NCI-H1417 treated with DMSO at 0.1 percent for 48 hours (cell line): Measurements from ENCODE around the gene URB1.
"Not testable (repeated sequence)": the region's sequence is repeated elsewhere in the genome, so short reads cannot be mapped to it uniquely, and the experiment has no call there.

Experiments used
- DNase-seq: peaks from one replicate; lab custom pipeline; 2025; lab: John Stamatoyannopoulos, UW

The URB1 gene

DNA sequence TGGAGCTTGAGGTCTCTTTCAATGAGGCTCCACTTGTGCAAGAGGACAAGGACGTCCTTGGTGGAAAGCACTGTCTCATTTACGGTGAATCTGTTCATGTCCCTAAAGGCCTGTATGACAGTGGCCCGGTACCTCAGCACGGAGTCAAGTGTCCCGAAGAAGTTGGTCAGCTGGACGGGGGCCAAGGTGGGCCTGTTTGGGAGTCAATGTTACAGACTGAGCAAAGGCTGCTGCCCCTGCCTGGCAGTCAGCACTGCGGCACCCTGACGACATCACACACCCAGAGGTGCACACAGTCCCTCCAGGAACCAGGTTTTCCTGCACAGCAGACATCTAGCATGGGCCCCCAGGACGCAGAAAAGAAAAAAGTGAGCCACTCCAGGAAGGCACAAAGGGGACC lies 75.1 kb downstream of the URB1 start:
- DNase-seq = no peak

DNA sequence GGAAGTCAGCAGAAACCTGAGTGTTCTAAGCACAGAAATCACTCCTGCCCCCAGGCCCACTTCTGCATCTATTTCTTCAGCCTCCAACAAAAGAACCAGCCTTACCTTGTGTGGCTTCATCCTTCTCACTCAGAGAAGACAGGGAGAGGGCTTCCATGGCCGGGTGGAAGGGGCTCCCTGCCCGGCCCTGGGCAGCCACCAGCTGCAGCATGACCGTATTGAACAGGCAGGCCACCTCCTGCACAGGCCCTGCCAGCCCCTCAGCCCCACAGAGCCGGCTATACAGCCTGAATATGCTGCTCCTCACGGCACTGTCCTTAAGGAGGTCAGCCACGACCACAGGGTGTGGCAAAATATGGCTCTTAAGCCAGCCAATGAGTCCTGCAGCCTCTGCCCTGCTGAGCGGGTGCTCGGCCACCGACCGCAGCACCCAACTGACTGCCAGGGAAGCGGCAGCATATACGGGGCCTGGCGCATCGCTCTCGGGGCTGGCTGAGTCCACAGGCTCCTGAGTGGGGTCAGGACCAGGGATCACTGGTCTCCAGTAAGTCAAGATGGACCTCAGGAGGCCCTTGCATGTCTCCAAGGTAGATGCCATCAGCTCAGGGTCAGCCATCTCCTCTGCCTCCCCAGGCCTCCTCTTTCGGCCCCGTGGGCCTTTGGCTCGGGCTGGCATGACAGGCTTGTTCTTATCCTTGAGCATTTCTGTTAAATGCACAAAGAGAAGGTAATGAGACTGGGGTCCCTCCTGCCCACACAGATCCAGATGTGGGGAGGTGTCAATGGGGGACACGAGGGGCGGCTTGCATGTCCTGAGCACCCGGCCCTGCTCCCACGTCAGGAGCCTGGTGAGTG lies 76.2 kb downstream of the URB1 start:
- DNase-seq = no peak

DNA sequence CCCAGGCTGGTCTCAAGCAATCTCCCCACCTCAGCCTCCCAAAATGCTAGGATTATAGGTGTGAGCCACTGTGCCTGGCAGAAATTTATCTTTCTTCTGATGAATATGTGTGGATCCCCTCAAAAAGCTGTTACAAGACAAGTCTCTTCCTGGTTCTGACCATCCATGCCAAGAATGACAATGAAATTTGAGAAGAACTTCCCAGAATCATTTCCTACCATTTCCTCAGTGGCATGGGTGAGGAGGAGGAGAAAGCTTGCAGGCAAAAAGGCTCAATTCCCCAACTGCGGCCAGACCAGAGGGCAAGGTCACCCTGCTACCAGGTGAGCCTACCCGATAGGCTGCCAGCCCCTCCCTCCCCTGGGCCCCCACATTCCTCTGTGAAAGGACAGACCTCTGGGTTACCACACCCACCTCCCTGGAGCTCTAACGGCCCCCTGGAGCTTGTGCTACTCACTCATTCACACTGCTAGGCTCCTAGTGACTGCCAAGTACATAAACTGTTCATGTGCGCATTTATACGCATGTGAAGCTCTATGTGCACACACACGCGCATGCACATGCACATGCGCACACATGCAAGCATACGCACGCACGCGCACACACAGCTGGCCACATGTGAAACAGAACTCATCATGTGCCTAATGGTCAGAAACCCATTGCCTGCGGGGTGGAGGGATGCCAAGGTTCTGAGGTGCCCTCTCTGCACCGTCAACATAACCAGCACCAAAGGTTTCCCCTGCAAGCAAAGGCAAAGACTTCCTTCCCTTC lies 77.1 kb downstream of the URB1 start:
- DNase-seq = no peak

DNA sequence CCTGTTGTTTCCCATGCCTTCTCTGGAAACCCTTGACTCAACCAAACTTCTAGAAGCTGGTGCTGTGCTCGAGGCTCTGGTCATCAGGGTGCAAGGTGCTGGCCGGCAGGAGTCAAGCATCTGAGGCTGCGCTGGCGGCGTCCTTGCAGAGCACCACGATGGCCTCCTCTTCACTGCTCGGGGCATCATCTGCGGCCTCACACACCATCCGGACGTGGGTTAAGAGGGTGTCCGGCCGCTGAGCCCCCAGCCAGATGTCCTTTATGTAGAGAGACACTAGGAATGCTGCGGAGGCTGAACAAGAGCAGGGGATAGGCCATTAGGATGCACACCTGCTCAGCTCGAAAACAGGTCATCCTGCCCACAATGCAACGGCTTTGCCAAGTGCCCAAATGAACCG lies 78.0 kb downstream of the URB1 start:
- no peak for DNase-seq

GRCh38 chr21:32312976-32313375 lies 79.8 kb downstream of the URB1 start:
- DNase-seq = no peak

GRCh38 chr21:32312326-32312725 lies 80.5 kb downstream of the URB1 start:
- DNase-seq = no peak

- no peak for DNase-seq
Observed at GRCh38 chr21:32311621-32312020, 81.2 kb downstream of the URB1 start.

DNA sequence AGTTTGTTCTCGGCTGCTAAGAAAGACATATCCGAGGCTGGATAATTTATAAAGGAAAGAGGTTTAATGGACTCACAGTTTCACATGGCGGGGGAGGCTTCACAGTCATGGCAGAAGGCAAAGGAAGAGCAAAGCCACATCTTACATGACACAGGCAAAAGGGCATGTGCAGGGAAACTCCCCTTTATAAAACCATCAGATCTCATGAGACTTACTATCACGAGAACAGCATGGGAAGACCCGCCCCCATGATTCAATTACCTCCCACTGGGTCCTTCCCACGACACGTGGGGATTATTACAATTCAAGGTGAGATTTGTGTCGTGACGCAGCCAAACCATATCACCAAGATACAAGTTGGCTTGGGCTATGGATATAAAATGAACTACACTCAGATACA lies 81.8 kb downstream of the URB1 start:
- DNase-seq = not testable (repeated sequence)

- no peak for DNase-seq
Observed at GRCh38 chr21:32309906-32310460, 82.8 kb downstream of the URB1 start.

- no peak for DNase-seq
Observed at GRCh38 chr21:32308696-32309095, 84.1 kb downstream of the URB1 start.

DNA sequence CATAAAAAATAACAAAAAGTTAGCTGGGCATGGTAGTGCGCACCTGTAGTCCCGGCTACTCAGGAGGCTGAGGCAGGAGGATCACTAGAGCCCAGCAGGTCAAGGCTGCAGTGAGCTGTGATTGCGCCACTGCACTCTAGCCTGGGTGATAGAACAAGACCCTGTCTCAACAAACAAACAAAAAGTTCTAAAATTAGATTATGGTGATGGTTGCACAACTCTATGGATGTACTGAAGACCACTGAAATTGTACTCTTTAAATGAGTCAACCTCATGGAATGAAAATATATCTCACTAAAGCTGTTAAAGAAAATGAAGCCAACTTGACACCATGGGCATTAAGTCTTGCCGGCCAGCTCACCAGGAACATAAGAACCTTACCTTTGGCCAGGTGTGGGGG lies 85.1 kb downstream of the URB1 start:
- DNase-seq = no peak

DNA sequence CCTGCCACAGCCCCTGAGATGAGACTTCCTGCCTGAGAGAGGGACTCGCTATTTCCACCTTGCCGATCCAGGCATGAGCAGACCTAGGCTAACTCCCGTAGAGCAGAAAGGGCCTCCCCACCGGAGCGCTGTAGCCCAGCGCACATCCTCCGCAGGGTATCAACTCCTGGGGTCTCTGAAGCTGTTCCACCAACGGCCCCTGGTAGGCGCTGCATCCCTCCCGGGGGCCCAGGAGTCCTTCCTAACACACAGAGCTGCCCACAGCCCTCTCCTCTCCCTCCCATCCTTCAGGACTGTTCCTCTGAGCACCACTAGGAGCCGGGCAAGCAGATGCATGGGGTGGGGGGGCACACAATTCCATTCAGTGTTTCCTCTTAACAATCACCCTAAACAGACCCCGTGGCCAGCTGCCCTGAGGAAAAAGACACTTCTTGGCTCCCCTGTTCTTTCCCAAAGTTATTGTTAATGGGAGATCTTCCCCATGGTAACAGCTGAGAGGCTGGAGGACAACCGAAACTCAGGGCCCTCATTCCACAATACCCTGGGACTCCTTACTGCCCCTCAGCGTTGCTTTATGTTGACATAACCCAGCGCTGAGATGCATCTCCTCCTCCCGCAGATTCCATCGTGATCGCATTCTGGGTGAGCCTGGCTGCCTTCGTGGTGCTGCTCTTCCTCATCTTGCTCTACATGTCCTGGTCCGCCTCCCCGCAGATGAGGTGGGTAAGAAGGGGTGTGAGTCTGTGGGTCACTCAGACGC lies 86.6 kb downstream of the URB1 start:
- DNase-seq = no peak

DNA sequence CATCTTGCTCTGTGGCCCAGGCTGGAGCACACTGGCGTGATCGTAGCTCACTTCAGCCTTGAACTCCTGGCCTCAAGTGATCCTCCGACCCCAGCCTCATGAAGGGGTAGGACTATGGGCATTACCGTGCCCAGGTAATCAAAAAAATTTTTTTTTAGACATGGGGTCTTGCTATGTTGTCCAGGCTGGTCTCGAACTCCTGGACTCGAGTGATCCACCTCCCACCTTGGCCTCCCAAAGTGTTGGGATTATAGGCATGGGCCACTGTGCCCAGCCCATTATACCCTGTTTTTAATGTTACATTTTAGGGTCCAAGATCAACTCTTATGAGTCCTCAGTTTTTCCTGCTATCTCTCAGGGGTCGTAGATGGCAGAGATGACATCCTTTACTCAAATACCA lies 87.8 kb downstream of the URB1 start:
- DNase-seq = no peak

GRCh38 chr21:32303385-32303784 lies 89.4 kb downstream of the URB1 start:
- no peak for DNase-seq

- no peak for DNase-seq
Observed at GRCh38 chr21:32302560-32302959, 90.3 kb downstream of the URB1 start.

GRCh38 chr21:32301596-32301995 lies 91.2 kb downstream of the URB1 start:
- no peak for DNase-seq

GRCh38 chr21:32300117-32300681 lies 92.6 kb downstream of the URB1 start:
- no peak for DNase-seq

GRCh38 chr21:32299695-32300094 lies 93.1 kb downstream of the URB1 start:
- DNase-seq = no peak

DNA sequence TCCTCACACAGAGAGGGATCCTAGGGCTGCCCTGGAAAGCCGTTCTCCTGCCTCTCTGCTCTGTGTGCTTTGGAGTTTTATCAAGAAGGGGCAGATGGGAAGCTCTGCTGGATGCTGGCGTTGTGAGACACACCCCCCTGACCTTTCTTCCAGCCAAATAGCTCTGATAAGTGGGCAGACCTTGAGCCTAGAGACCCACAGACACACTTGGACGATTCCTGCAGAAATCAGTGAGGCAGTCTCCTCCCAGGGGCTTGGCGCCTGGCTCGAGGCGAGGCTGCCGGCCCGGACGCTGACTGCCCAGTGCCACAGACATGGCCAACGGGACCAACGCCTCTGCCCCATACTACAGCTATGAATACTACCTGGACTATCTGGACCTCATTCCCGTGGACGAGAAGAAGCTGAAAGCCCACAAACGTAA lies 94.1 kb downstream of the URB1 start, which contains the start of gene MRAP:
Gene MRAP (plus strand): TSS at position 198 of the 424 bp plus-strand sequence. CDS start 117 bp downstream, at position 315.
- no peak for DNase-seq

- no peak for DNase-seq
Observed at GRCh38 chr21:32298148-32298559, 94.7 kb downstream of the URB1 start.

- no peak for DNase-seq
Observed at GRCh38 chr21:32297449-32297848, 95.4 kb downstream of the URB1 start.

DNA sequence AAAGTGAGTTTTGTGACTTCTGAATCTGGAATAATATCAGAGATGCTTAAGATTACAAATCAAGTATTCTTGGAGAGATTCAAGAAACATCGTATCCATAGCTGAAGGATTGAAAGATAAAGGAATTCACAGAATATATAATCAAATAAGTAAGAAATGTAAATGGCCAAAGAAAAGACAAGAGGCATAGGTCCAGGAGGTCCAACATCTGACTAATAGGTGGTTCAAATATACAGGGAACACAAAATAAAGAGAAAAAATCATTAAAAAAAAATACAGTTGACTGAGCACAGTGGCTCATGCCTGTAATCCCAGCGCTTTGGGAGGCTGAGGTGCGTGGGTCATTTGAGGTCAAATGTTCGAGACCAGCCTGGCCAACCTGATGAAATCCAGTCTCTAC lies 107.3 kb downstream of the URB1 start:
- no peak for DNase-seq
